Left ventricle myocardium inferior (tissue), 1 donor: ENCODE results near the gene ARHGEF7. TPM values are rescaled to one million over a fixed set of nuclear protein-coding genes. Genes with fewer than 3 reads are reported as not detected.
"Not testable (repeated sequence)": the region's sequence is repeated elsewhere in the genome, so short reads cannot be mapped to it uniquely, and the experiment has no call there.

Experiments
- DNase-seq: peaks from one replicate; pipeline ENCODE4 v3.0.0-alpha.2; 2020
- H3K27ac ChIP-seq: fragments of 200-600 bp; replicated peaks from 2 replicates; pipeline ENCODE4 v1.8.0; 2021
- H3K27me3 ChIP-seq: fragments of 200-600 bp; 2 replicates; pipeline ENCODE4 v1.8.0; 2021; ENCODE audit warnings: low read depth
- H3K36me3 ChIP-seq: fragments of 200-600 bp; 2 replicates; pipeline ENCODE4 v1.8.0; 2021
- H3K4me1 ChIP-seq: fragments of 200-600 bp; 2 replicates; pipeline ENCODE4 v1.8.0; 2021
- H3K4me3 ChIP-seq: fragments of 200-600 bp; 2 replicates; pipeline ENCODE4 v1.8.0; 2021; ENCODE audit warnings: mild to moderate bottlenecking, moderate library complexity
- H3K9me3 ChIP-seq: fragments of 200-600 bp; replicated peaks from 2 replicates; pipeline ENCODE4 v1.8.0; 2021
- CTCF ChIP-seq: fragments of 200-600 bp; IDR thresholded peaks from 2 replicates; pipeline ENCODE4 v1.8.0; 2021; ENCODE audit warnings: antibody characterized with exemption, mild to moderate bottlenecking, borderline replicate concordance
- intact Hi-C: fragments of 100-400 bp; cut with micrococcal nuclease; formaldehyde crosslinking; loops from one replicate; pipeline ENCODE4 v1.11.0; 2022
- total RNA-seq: library from RNA; stranded (reverse); fragmentation: NEBNext Ultra II Directional; extraction: Animal tissue kit (Norgen Biotek cat#: 25700); gene quantifications from one replicate; pipeline ENCODE4 v1.2.1, GENCODE V29; 2021
- donor health status: DM: no; HTN: yes; CAD: no; lungs with severe emphysema.

The ARHGEF7 gene
- total RNA-seq, 1 donor from 2014 or later, result 35.9 TPM

- Histone ChIP-seq H3K4me3 (no peak overlapping the region), H3K27me3 (no peaks in the 10 kb centered on the region), H3K27ac (peak overlapping the region; percentile 79), H3K9me3 (no peaks in the 10 kb centered on the region), H3K4me1 (peaks cover 64% of the 10 kb centered on the region), H3K36me3 (peaks cover 40% of the 10 kb centered on the region)
- peak; percentile 37 for DNase-seq
- no peak for TF ChIP-seq CTCF
- intact Hi-C loops, result no loop called here
Measured at GRCh38 chr13:111252446-111253364, 137.6 kb downstream of the ARHGEF7 start.

- H3K36me3 ChIP-seq, result peaks cover 43% of the 10 kb centered on the region
- H3K27ac ChIP-seq, result peak overlapping the region; percentile 79
- intact Hi-C loops, result no loop called here
- no peaks in the 10 kb centered on the region for H3K9me3 ChIP-seq
- no peaks in the 10 kb centered on the region for H3K27me3 ChIP-seq
- peaks cover 56% of the 10 kb centered on the region for H3K4me1 ChIP-seq
- H3K4me3 ChIP-seq, result no peak overlapping the region
- DNase-seq, result no peak
- no peak for TF ChIP-seq CTCF
Measured at GRCh38 chr13:111253365-111253872, 138.3 kb downstream of the ARHGEF7 start.

- no peak for DNase-seq
- Histone ChIP-seq H3K27ac (no peak overlapping the region), H3K36me3 (peaks cover 62% of the 10 kb centered on the region), H3K9me3 (peaks cover 10% of the 10 kb centered on the region), H3K27me3 (no peaks in the 10 kb centered on the region), H3K4me3 (no peak overlapping the region), H3K4me1 (peaks cover 37% of the 10 kb centered on the region)
- intact Hi-C loops, result no loop called here
- TF ChIP-seq CTCF, result no peak
Measured at GRCh38 chr13:111255228-111255790, 140.2 kb downstream of the ARHGEF7 start.

GRCh38 chr13:111256458-111256857 is 141.3 kb downstream of the ARHGEF7 start:
- Histone ChIP-seq H3K9me3 (peaks cover 10% of the 10 kb centered on the region), H3K27me3 (no peaks in the 10 kb centered on the region), H3K4me3 (no peak overlapping the region), H3K4me1 (peaks cover 33% of the 10 kb centered on the region), H3K36me3 (peaks cover 59% of the 10 kb centered on the region), H3K27ac (no peak overlapping the region)
- DNase-seq, result no peak
- intact Hi-C loops, result no loop called here
- no peak for TF ChIP-seq CTCF

GRCh38 chr13:111256946-111257345 is 141.8 kb downstream of the ARHGEF7 start:
- Histone ChIP-seq H3K36me3 (peaks cover 59% of the 10 kb centered on the region), H3K27ac (no peak overlapping the region), H3K9me3 (peaks cover 10% of the 10 kb centered on the region), H3K27me3 (no peaks in the 10 kb centered on the region), H3K4me3 (no peak overlapping the region), H3K4me1 (peaks cover 33% of the 10 kb centered on the region)
- TF ChIP-seq CTCF, result no peak
- intact Hi-C loops, result no loop called here
- no peak for DNase-seq

GRCh38 chr13:111257899-111258298 is 142.8 kb downstream of the ARHGEF7 start:
- DNase-seq, H3K4me3 ChIP-seq, intact Hi-C loops, H3K27ac ChIP-seq, H3K27me3 ChIP-seq: not testable (repeated sequence)
- Histone ChIP-seq H3K36me3 (peaks cover 56% of the 10 kb centered on the region), H3K9me3 (peaks cover 10% of the 10 kb centered on the region), H3K4me1 (peaks cover 33% of the 10 kb centered on the region)
